Kidney glomerular epithelial cell (primary cell): ENCODE data around the gene CUEDC1.
"Not testable (repeated sequence)": the region's sequence is repeated elsewhere in the genome, so short reads cannot be mapped to it uniquely, and the experiment has no call there.

Experiments used
- DNase-seq: peaks from one replicate; lab custom pipeline; 2025; lab: John Stamatoyannopoulos, UW

Gene CUEDC1

GRCh38 chr17:57984936-57985674 is 29.9 kb upstream of the CUEDC1 start:
- DNase-seq, result no peak

GRCh38 chr17:57984261-57984890 is 29.2 kb upstream of the CUEDC1 start:
- no peak for DNase-seq

- DNase-seq, result no peak
Measured at GRCh38 chr17:57983446-57983845, 28.2 kb upstream of the CUEDC1 start.

- no peak for DNase-seq
Measured at GRCh38 chr17:57982452-57983170, 27.4 kb upstream of the CUEDC1 start.

- no peak for DNase-seq
Measured at GRCh38 chr17:57980522-57980921, 25.3 kb upstream of the CUEDC1 start.

- DNase-seq, result no peak
Measured at GRCh38 chr17:57979076-57979475, 23.9 kb upstream of the CUEDC1 start.

GRCh38 chr17:57976594-57976993 is 21.4 kb upstream of the CUEDC1 start:
- no peak for DNase-seq

- no peak for DNase-seq
Measured at GRCh38 chr17:57975044-57975443, 19.8 kb upstream of the CUEDC1 start.

- not testable (repeated sequence) for DNase-seq
Measured at GRCh38 chr17:57974053-57974824, 19.0 kb upstream of the CUEDC1 start.

- no peak for DNase-seq
Measured at GRCh38 chr17:57972151-57972550, 16.9 kb upstream of the CUEDC1 start.

- DNase-seq, result no peak
Measured at GRCh38 chr17:57971572-57971971, 16.4 kb upstream of the CUEDC1 start.

GRCh38 chr17:57970710-57971109 is 15.5 kb upstream of the CUEDC1 start:
- DNase-seq, result no peak

GRCh38 chr17:57968456-57968855 is 13.2 kb upstream of the CUEDC1 start:
- DNase-seq, result no peak

- DNase-seq, result no peak
Measured at GRCh38 chr17:57966875-57967274, 11.7 kb upstream of the CUEDC1 start.

GRCh38 chr17:57966246-57966645 is 11.0 kb upstream of the CUEDC1 start:
- no peak for DNase-seq

- no peak for DNase-seq
Measured at GRCh38 chr17:57965521-57966160, 10.4 kb upstream of the CUEDC1 start.

GRCh38 chr17:57963149-57963511 is 7.9 kb upstream of the CUEDC1 start:
- DNase-seq, result no peak

- DNase-seq, result no peak
Measured at GRCh38 chr17:57962279-57963148, 7.3 kb upstream of the CUEDC1 start.

GRCh38 chr17:57959929-57960328 is 4.7 kb upstream of the CUEDC1 start:
- no peak for DNase-seq

- DNase-seq, result not testable (repeated sequence)
Measured at GRCh38 chr17:57958391-57958790, 3.2 kb upstream of the CUEDC1 start.

- DNase-seq, result no peak
Measured at GRCh38 chr17:57957886-57958285, 2.7 kb upstream of the CUEDC1 start.
